SH-SY5Y (cell line): ENCODE results near the gene ANHX.

ENCODE experiments used
- GATA2 ChIP-seq: IDR thresholded peaks from 2 replicates; pipeline ENCODE4 v1.6.1; 2011; ENCODE audit warnings: mild to moderate bottlenecking, low read depth, low read length
- GATA3 ChIP-seq: IDR thresholded peaks from 2 replicates; pipeline ENCODE4 v1.6.1; 2011; ENCODE audit warnings: low read depth, mild to moderate bottlenecking, low read length, moderate library complexity

The ANHX gene

GRCh38 chr12:133235401-133236112 is at the start of gene ANHX:
TSS of gene ANHX (minus strand) at chr12:133235877. CDS start at chr12:133234356, 1,521 bp downstream.
- no peak for TF ChIP-seq GATA2
- no peak for TF ChIP-seq GATA3

GRCh38 chr12:133264173-133264572 is 28.5 kb upstream of the ANHX start:
- TF ChIP-seq GATA3 (no peak), GATA2 (no peak)

- no peak for TF ChIP-seq GATA2
- TF ChIP-seq GATA3 = no peak
Observed at GRCh38 chr12:133256321-133256720, 20.6 kb upstream of the ANHX start.

GRCh38 chr12:133251732-133252131 is 16.1 kb upstream of the ANHX start:
- no peak for TF ChIP-seq GATA3
- no peak for TF ChIP-seq GATA2

- TF ChIP-seq GATA2 = no peak
- no peak for TF ChIP-seq GATA3
Observed at GRCh38 chr12:133236556-133236955, 879 bp upstream of the ANHX start.

- TF ChIP-seq GATA3 (no peak), GATA2 (no peak)
Observed at GRCh38 chr12:133236144-133236543, 467 bp upstream of the ANHX start.

GRCh38 chr12:133234971-133235370 is 706 bp downstream of the ANHX start:
- no peak for TF ChIP-seq GATA2

- TF ChIP-seq GATA3 = no peak
- TF ChIP-seq GATA2 = no peak
Observed at GRCh38 chr12:133233993-133234564, 1.6 kb downstream of the ANHX start.

GRCh38 chr12:133233006-133233405 is 2.7 kb downstream of the ANHX start:
- TF ChIP-seq GATA3 (no peak), GATA2 (no peak)

GRCh38 chr12:133231001-133231400 is 4.7 kb downstream of the ANHX start:
- TF ChIP-seq GATA2 (no peak), GATA3 (no peak)

- no peak for TF ChIP-seq GATA3
- TF ChIP-seq GATA2 = no peak
Observed at GRCh38 chr12:133227281-133227852, 8.3 kb downstream of the ANHX start.

GRCh38 chr12:133226690-133227089 is 9.0 kb downstream of the ANHX start:
- TF ChIP-seq GATA2 (no peak), GATA3 (no peak)

- no peak for TF ChIP-seq GATA2
Observed at GRCh38 chr12:133225527-133225926, 10.2 kb downstream of the ANHX start.

- TF ChIP-seq GATA2 (no peak), GATA3 (no peak)
Observed at GRCh38 chr12:133222211-133222610, 13.5 kb downstream of the ANHX start.

- TF ChIP-seq GATA2 = no peak
- TF ChIP-seq GATA3 = no peak
Observed at GRCh38 chr12:133221241-133221640, 14.4 kb downstream of the ANHX start.
